Body of pancreas (tissue), 4 donors: ENCODE results near the gene GPR3.
"Not testable (repeated sequence)": the region's sequence is repeated elsewhere in the genome, so short reads cannot be mapped to it uniquely, and the experiment has no call there.

Source experiments
- CTCF ChIP-seq, 7 experiments: fragments of 450-650 bp in 4 of 7; fragments of 200-600 bp in 3 of 7; sonication (generic) in 3 of 7; IDR thresholded peaks; one replicate each; pipeline ENCODE4 v1.5.1; 2016 to 2019; ENCODE audit warnings: antibody characterized with exemption in 7 of 7
- POLR2A ChIP-seq, 3 donors: fragments of 450-650 bp; IDR thresholded peaks; one replicate each; pipeline ENCODE4 v1.6.1; 2016; ENCODE audit warnings: antibody characterized with exemption in 3 of 3, mild to moderate bottlenecking in 2 of 3

GRCh38 chr1:27405598-27406361 is 13.4 kb downstream of the GPR3 start:
- TF ChIP-seq CTCF, POLR2A (IDR thresholded peaks at IDR 0.05): not testable (repeated sequence)
